ENCODE results near the gene MAP7D2.

Gene MAP7D2

DNA sequence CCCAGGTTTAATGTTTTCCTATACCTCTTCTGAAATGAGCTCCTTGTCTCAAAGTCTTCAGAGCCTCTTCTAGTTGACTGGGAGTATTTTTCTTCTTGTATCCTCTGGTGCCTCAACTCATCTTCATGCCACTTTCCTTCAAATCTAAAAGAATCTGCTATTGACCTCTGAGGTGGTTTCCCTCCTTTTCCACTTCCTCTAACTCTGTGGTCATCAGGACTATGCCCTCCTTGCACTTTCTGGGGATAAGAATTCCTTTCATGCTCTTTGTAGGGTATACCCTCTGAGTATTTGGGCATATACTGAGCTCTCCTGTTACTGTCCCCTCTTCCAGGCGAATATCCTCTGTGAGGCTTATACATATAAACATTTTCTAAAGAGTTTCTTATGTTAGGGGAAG lies 150.7 kb downstream of the MAP7D2 start:
- DNase-seq (ENCODE audit: low read depth) = no peak

DNA sequence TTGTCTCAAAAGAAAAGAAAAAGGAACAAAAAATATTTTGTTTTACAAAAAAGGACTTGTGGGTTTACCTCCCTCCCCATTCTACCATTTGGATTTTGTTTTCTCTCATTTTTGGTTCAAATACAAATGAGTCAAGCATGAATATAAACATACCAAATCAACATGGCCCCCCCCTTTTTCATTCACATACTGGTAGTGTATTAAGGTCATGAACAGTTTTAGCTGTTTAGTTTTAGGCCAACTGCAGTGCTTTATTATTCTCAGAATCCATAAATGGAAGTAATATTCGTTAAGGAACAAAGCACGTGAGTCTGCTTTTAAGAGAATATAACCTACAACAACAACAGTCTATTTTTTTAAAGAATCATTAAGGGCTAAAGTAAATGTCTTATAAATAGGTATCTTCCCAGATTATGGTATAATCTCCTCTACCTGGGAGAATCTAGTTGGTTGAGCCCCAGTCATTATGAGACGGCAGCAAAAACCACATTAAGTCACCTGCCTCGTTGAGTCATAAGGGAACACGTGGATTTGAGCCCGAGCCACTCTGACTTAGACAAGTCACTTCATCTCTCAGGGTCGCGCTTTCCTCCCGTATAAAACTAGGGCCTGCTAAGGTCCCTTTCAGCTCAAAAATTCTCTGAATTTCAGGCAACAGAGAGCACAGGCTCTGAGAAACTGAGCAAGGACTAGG lies 152.5 kb downstream of the MAP7D2 start:
- no peak for DNase-seq (ENCODE audit: low read depth)

DNA sequence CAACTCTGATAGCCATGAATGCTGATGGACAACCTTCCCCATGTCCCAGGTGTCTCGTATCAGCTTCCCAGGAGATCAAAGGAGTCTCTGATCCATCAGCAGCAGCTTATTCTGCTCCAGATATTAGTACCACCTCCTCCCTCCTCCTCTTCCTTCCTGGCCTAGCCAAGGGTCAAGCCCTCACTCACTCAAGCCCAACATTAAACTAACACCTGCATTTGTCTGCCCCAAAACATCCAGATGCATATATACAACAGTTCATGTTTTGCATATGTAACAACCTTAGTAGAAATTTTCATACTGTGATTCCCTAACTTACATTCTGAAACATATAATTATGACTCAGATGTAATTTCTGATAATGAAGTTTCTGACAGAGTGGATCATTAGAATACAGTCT lies 155.8 kb downstream of the MAP7D2 start:
- DNase-seq (ENCODE audit: low read depth) = no peak

DNA sequence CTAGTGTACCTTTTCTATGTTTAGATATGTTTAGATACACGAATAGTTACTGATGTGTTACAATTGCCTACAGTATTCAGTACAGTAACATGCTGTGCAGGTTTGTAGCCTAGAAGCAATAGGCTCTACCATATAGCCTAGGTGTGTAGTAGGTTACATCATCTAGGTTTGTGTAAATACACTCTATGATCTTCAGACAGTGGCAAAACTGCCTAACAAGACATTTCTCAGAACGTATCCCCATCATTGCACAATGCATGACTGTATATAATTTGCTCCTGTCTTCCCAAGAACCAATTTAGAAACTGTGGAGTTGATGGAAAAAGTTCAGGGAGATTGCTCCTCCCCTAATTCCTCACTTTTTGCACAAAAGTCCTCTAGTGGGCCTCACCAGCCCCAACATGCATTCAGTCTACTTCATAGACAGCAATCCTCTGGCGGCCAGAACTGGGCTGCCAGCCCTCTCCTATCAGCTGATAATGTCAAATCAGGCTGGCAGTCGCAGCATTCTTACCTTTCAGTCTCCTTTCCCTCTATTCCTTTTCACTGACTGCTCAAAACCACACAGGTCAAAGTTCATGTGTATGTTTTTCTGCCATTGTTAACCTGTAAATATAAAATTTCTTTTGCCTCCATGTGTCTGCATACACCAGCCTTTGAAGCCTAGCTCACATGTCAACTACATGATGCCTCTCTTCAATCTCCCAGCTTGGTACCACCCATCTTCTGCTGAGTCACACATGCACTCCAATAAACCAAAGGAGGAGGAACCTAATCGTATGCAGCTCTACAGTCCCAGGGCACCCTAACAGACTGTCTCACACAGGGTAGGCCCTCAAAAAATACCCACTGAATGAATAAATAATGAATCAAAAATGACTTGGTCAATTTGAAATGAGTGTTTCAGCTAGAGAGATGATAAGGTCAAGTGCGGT lies 157.9 kb downstream of the MAP7D2 start:
- DNase-seq (ENCODE audit: low read depth) = no peak

DNA sequence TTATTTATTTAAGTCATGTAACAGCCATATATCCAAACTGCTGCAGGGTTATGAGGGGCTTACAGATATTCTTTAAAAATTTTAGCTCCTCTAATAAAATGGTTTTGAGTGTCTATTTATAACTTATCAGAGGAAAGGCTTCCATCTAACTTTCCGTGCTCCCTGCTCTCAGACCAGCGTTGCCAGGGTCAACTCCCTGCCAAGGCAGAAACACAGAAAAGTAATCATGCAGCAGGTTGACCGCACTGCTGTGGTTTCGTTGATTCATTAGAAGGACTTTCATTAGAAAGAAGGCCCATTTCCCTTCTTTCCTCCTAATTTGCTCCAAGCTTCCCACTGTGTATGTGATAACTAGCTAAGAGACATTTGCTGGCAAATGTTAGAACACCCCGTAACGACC lies 159.8 kb downstream of the MAP7D2 start:
- no peak for DNase-seq (ENCODE audit: low read depth)
